GM12878 (cell line): ENCODE measurements around the gene TMEM272. TPM values are rescaled to one million over a fixed set of nuclear protein-coding genes. Genes with fewer than 3 reads are reported as not detected.

Experiments
- ASH2L ChIP-seq: fragments of 300-600, 200-600 bp; sonication (generic); IDR thresholded peaks from 2 replicates; pipeline ENCODE4 v1.6.1; 2017; ENCODE audit warnings: low read depth, mild to moderate bottlenecking, borderline replicate concordance
- BACH1 ChIP-seq: fragments of 450-650 bp; IDR thresholded peaks from 2 replicates; pipeline ENCODE4 v1.6.1; 2017; ENCODE audit warnings: mild to moderate bottlenecking, borderline replicate concordance
- BCLAF1 ChIP-seq: fragments of 450-650 bp; IDR thresholded peaks from 2 replicates; pipeline ENCODE4 v1.6.1; 2017; ENCODE audit warnings: antibody characterized with exemption, mild to moderate bottlenecking, moderate library complexity
- BMI1 ChIP-seq: fragments of 450-650 bp; IDR thresholded peaks from 2 replicates; pipeline ENCODE4 v1.6.1; 2016; ENCODE audit warnings: mild to moderate bottlenecking, moderate library complexity, borderline replicate concordance
- CBFB ChIP-seq: IDR thresholded peaks from 2 replicates; pipeline ENCODE4 v1.6.1; 2016; ENCODE audit warnings: antibody characterized with exemption, low read depth
- CEBPB ChIP-seq, 2 experiments: fragments of 150-350 bp in 1 of 2; IDR thresholded peaks; 2 replicates each; pipeline ENCODE4 v1.6.1; 2012 to 2014; ENCODE audit warnings: low read depth in 2 of 2, low read length in 2 of 2, borderline replicate concordance in 1 of 2, inconsistent platforms in 1 of 2
- CHD2 ChIP-seq: IDR thresholded peaks from 2 replicates; pipeline ENCODE4 v1.6.1; 2011; ENCODE audit warnings: low read depth, low read length, improper control_type of control experiment, borderline replicate concordance
- GABPA ChIP-seq: IDR thresholded peaks from 2 replicates; pipeline ENCODE4 v1.6.1; 2014; ENCODE audit warnings: antibody characterized with exemption, low read depth, mild to moderate bottlenecking, inconsistent platforms
- IKZF1 ChIP-seq: fragments of 450-650 bp; conservative IDR thresholded peaks from 2 replicates; pipeline ENCODE4 v1.6.1; 2017; ENCODE audit warnings: antibody characterized with exemption, mild to moderate bottlenecking
- MEF2B ChIP-seq: fragments of 450-650 bp; IDR thresholded peaks from 2 replicates; pipeline ENCODE4 v1.6.1; 2018; ENCODE audit warnings: mild to moderate bottlenecking, moderate library complexity; ENCODE audit not compliant: partially characterized antibody, poor library complexity, severe bottlenecking
- MTA2 ChIP-seq: fragments of 450-650 bp; IDR thresholded peaks from 2 replicates; pipeline ENCODE4 v1.6.1; 2016; ENCODE audit warnings: low read depth, mild to moderate bottlenecking, moderate library complexity
- NFYA ChIP-seq: IDR thresholded peaks from 2 replicates; pipeline ENCODE4 v1.6.1; 2011; ENCODE audit warnings: low read depth, mild to moderate bottlenecking, low read length, improper control_type of control experiment, borderline replicate concordance
- RCOR1 ChIP-seq: conservative IDR thresholded peaks from 2 replicates; pipeline ENCODE4 v1.6.1; 2012; ENCODE audit warnings: low read depth, low read length, improper control_type of control experiment
- SKIL ChIP-seq: fragments of 450-650 bp; IDR thresholded peaks from 2 replicates; pipeline ENCODE4 v1.6.1; 2017; ENCODE audit warnings: mild to moderate bottlenecking, low read depth, inconsistent platforms; ENCODE audit not compliant: poor library complexity, severe bottlenecking
- SMAD1 ChIP-seq: fragments of 450-650 bp; IDR thresholded peaks from 2 replicates; pipeline ENCODE4 v1.6.1; 2018; ENCODE audit warnings: mild to moderate bottlenecking, low read depth; ENCODE audit not compliant: partially characterized antibody
- STAT1 ChIP-seq: fragments of 450-650 bp; conservative IDR thresholded peaks from 2 replicates; pipeline ENCODE4 v1.6.1; 2014; ENCODE audit warnings: antibody characterized with exemption, mild to moderate bottlenecking
- SUZ12 ChIP-seq: fragments of 200-600 bp; sonication (generic); IDR thresholded peaks from one replicate; pipeline ENCODE4 v1.6.1; 2018; ENCODE audit warnings: antibody characterized with exemption, mild to moderate bottlenecking; ENCODE audit not compliant: unreplicated experiment
- ZNF217 ChIP-seq: fragments of 450-650 bp; IDR thresholded peaks from 2 replicates; pipeline ENCODE4 v1.6.1; 2017; ENCODE audit warnings: antibody characterized with exemption, mild to moderate bottlenecking
- polyA plus RNA-seq, 11 experiments: library from polyadenylated mRNA; depleted of rRNA in 4 of 11; unstranded in 6 of 11; stranded (reverse) in 5 of 11; fragments of >200 nt; fragmentation: Nextera tagmentation in 4 of 11; fragmentation: Illumina TruSeq in 1 of 11; extraction: Ambion mirVana in 4 of 11; extraction: Trizol in 1 of 11; gene quantifications; 1 replicate in 1 of 11; 2 replicates in 10 of 11; pipeline versions ENCODE4 v1.2.1 to v1.2.3, GENCODE V29; 2011 to 2016; ENCODE audit warnings: inconsistent platforms in 2 of 11, missing spikeins in 2 of 11, low read depth in 1 of 11
- total RNA-seq, 4 experiments: library from RNA; depleted of rRNA in 3 of 4; stranded (reverse); fragments of >200 nt in 3 of 4; fragmentation: Illumina TruSeq in 1 of 4; extraction: Trizol in 1 of 4; gene quantifications; 2 replicates each; pipeline versions ENCODE4 v1.2.1 to v1.2.3, GENCODE V29; 2013 to 2021
- TF ChIP-seq, protein P1 (sequence below): fragments of 450-650 bp; formaldehyde crosslinking; IDR thresholded peaks from 2 replicates; pipeline ENCODE4 v1.5.0; 2022; ENCODE audit warnings: mild to moderate bottlenecking, missing genetic modification characterization
- TF ChIP-seq, protein P2 (sequence below): IDR thresholded peaks from 2 replicates; pipeline ENCODE4 v1.6.1; 2011; ENCODE audit warnings: low read depth, mild to moderate bottlenecking, low read length, moderate library complexity, borderline replicate concordance; ENCODE audit errors: extremely low read depth

The TMEM272 gene
- total and polyA plus RNA-seq, 10 of the 15 experiments (the other 5 are each of a cell fraction or from before 2014, with no cell fraction given) = 0.01 to 0.04 TPM; not detected in 8

- TF ChIP-seq CHD2 (no peak), NFYA (no peak), RCOR1 (no peak), SUZ12 (no peak), ZNF217 (no peak), GABPA (no peak), SKIL (no peak), MEF2B (no peak), STAT1 (no peak), CEBPB (IDR thresholded peaks at IDR 0.05; ENCODE audit: borderline replicate concordance in 1 of 2, low read depth in 2 of 2, low read length in 2 of 2) (no peak), SMAD1 (peak; percentile 56), MTA2 (no peak), BACH1 (no peak), BCLAF1 (no peak), BMI1 (no peak), IKZF1 (no peak), CBFB (peak; percentile 14; the same call in 1 of the 2 replicates), ASH2L (no peak)
- TF ChIP-seq, protein P1, sequence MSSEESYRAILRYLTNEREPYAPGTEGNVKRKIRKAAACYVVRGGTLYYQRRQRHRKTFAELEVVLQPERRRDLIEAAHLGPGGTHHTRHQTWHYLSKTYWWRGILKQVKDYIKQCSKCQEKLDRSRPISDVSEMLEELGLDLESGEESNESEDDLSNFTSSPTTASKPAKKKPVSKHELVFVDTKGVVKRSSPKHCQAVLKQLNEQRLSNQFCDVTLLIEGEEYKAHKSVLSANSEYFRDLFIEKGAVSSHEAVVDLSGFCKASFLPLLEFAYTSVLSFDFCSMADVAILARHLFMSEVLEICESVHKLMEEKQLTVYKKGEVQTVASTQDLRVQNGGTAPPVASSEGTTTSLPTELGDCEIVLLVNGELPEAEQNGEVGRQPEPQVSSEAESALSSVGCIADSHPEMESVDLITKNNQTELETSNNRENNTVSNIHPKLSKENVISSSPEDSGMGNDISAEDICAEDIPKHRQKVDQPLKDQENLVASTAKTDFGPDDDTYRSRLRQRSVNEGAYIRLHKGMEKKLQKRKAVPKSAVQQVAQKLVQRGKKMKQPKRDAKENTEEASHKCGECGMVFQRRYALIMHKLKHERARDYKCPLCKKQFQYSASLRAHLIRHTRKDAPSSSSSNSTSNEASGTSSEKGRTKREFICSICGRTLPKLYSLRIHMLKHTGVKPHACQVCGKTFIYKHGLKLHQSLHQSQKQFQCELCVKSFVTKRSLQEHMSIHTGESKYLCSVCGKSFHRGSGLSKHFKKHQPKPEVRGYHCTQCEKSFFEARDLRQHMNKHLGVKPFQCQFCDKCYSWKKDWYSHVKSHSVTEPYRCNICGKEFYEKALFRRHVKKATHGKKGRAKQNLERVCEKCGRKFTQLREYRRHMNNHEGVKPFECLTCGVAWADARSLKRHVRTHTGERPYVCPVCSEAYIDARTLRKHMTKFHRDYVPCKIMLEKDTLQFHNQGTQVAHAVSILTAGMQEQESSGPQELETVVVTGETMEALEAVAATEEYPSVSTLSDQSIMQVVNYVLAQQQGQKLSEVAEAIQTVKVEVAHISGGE (CRISPR knock-in tag) = no peak
- TF ChIP-seq, protein P2, sequence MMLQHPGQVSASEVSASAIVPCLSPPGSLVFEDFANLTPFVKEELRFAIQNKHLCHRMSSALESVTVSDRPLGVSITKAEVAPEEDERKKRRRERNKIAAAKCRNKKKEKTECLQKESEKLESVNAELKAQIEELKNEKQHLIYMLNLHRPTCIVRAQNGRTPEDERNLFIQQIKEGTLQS = no peak
Observed at GRCh38 chr13:51804295-51805172, 40.4 kb downstream of the TMEM272 start (continued).
